Measurements from ENCODE around the gene CAMK1.

The CAMK1 gene

DNA sequence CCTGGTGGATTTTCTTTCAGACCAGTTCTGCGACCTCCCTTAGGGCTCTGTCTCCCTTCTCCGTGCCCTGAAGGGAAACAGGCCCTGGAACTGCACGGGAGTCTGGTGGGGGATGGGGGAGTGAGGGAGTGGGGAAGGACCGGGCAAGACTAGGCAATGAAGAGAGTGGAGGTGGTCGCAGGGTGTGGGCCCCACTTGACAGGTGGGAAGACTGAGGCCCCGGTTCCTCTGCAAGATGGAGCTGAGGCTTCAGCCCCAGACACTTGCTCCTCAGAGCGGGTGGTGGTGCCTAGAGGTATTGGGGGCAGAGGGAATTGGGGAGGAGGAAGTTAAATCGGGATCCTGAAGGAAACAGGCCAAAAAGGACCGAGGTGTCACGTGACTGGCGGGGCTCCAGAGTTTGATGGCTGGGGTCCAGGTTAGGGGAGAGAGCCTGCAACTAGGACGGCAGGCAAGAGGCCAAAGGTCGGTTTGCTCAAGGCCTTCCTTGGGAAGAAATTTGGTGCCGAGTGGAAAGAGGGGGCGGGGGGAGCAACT is 597 bp upstream of the CAMK1 start:
- DNase-seq, result no peak

DNA sequence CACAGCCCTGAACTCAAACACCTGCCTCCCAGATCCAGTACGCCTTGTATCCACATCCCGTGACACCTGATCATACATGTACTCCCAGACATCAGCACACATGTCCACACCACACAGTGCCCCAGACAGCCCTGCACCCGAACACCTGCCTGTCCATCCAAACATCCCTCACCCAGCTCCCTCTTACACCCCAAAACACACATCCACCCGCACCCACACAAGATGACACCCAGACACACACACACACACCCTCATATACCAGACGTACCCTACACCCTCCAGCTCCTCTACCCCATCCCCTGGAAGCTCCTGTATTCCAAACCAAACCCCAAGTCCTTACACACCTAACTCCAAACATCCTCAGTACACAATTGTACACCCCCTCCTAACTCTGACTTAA is 735 bp downstream of the CAMK1 start:
- no peak for DNase-seq

GRCh38 chr3:9768141-9768775 is 1.5 kb downstream of the CAMK1 start:
- no peak for DNase-seq

- DNase-seq, result no peak
Observed at GRCh38 chr3:9767418-9767817, 2.3 kb downstream of the CAMK1 start.

DNA sequence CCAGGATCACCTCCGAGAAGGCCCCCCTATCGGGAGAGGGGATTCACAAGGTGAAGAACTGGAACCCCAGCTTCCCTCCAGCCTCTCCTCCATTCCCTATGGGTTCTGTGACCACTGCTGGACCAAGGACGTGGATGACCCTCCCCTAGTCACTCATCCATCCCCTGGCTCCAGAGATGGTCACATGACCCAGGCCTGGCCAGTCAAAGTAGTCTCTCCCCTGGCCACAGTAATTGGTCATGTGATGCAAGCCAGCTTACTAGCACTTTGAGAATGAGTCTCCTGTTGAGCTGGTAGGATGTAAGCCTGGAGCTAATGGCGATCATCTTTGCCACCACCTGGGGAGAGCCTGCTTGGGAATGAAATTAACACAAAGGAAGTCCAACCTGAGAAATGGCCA is 3.9 kb downstream of the CAMK1 start:
- no peak for DNase-seq

GRCh38 chr3:9762871-9763270 is 6.9 kb downstream of the CAMK1 start:
- DNase-seq, result no peak

DNA sequence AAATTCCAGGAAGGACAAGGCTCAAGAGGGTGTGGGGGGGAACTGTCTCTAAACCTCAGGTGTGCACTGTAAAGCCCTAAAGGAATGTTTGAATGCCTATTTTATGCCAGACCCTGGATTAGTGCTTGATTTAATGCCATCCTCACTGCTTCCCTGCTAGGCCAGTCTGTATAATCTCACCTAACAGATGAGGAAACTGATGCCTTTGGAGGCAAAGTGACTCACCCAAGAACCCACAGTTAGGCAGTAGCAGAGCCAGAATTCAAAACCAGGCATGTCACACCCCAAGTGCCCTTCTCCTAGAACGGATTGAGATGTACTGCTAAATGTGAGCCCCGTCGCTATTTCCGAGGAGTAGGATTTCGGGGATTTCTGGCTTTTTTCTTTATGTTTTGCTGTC is 7.8 kb downstream of the CAMK1 start:
- no peak for DNase-seq

DNA sequence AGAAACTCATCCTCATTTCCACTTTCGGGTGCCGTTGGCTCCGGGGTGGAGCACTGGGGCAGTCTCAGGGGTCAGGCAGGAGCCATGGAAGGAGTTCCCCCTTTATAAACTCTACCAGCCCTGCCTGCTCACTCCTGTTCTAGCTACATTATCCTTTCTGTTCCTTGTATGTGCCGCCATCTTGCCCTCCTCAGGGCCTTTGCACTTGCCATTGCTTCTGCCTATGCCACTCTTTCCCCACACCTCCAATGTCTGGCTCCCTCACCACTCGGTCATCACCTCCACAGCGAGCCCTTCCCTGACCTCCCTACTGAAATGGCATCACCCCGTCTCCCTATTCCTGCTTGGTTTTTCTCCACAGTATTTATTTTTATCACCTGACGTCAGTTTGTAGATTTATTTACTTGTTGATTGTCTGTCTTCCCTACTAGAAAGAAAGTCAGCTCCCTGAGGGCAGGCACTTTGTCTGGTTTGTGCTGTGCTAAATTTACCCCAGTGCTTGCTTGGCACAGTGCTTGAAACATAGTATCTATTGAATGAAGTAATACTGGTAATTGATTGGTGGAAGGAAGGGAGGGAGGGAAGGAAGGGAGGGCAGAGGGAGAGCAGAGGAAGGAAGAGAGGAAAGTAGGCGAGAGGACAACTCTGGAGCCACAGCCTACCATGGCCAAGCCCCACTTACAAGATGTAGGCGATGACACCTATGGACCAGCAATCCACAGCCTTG is 8.8 kb downstream of the CAMK1 start:
- DNase-seq, result no peak

DNA sequence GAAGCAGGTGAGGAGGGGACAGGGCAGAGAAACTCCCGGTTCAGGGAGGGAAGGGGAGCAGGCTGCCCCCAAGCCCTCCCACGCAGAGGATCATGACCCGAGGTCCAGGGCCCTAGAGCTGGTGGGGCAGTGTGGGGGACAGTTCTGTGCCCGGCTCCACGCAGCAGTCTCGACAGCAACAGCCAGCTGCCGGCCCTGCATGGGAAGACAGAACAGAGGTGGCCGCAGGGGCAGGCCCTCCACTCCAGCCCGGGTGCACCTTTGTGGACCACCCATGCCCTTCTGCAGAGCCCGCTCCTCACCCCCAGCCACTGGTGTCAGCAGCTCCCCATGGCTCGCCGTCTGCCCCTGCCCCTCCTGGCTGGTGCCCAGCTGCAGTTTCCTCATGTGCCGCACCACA is 12.3 kb downstream of the CAMK1 start:
- no peak for DNase-seq

DNA sequence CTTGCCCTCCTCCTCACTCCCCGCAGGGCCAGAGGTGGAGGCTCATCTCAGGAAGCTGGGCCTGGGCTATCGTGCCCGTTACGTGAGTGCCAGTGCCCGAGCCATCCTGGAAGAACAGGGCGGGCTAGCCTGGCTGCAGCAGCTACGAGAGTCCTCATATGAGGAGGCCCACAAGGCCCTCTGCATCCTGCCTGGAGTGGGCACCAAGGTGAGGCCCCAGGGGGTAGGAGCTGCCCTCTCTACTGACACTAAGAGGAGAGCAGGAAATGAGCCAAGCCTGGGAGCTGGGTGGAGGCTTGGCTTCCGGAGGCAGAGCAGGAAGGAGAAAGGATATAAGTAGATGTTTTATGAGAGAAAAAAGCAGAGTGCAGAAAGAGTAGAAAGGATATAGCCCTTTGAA is 15.1 kb downstream of the CAMK1 start:
- DNase-seq, result no peak

DNA sequence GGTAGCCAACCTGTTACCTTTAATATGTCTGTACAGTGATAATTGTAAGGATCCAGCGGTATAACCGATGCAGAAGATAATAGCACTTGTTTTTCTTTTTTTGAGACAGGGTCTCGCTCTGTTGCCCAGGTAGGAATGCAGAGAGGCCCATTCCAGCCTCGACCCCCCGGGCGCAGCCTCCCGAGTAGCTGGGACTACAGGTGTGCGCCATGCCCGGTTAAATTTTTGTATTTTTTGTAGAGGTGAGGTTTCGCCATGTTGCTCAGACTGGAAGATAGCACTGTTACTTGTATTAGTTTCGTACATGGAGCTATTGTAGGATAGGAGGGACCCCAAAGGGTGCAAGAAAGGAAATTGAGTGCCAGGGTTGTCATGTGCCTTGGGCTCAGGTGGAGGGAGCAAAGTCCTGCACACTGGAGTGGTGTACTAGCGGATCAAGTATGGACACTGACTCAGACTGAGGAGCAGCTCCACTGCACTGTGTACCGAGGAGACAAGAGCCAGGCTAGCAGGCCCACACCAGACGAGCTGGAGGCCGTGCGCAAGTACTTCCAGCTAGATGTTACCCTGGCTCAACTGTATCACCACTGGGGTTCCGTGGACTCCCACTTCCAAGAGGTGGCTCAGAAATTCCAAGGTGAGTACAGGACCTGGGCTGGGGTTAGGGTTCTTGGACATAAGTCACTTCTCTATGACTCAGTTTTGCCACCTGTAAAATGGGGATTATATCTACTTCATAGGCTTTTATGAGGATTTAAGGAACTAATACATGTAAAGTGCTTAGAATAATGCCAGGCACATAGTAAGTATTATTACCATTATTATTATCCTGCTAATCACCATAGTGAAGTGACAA is 19.0 kb downstream of the CAMK1 start:
- DNase-seq, result no peak

DNA sequence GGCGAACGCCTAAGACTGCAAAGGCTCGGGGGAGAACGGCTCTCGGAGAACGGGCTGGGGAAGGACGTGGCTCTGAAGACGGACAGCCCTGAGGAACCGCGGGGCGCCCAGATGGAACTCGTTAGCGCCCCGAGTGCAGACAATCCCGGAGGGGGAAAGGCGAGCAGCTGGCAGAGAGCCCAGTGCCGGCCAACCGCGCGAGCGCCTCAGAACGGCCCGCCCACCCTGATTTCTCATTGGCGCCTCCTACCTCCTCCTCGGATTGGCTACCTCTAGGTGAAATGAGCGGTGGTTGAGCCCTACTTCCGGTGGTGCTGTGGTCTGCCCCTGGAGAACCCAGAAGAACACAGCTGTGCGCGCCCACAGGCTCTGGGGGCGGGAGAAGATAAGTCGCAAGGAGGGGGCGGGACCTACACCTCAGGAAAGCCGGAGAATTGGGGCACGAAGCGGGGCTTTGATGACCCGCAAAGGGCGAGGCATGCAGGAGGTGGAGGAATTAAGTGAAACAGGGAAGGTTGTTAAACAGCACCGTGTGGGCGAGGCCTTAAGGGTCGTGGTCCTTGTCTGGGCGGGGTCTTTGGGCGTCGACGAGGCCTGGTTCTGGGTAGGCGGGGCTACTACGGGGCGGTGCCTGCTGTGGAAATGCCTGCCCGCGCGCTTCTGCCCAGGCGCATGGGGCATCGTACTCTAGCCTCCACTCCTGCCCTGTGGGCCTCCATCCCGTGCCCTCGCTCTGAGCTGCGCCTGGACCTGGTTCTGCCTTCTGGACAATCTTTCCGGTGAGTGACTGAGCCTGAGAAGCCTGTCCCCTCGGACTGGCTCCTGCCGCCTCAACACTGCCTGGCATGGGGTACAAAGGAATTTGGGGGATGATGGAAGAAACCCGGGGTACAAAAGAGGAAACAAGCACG is 19.8 kb downstream of the CAMK1 start, which contains the start of gene OGG1:
OGG1 (plus strand) TSS at position 308 of the 911 bp plus-strand sequence; CDS start at position 643, 335 bp downstream.
- peak; percentile 99 for DNase-seq

DNA sequence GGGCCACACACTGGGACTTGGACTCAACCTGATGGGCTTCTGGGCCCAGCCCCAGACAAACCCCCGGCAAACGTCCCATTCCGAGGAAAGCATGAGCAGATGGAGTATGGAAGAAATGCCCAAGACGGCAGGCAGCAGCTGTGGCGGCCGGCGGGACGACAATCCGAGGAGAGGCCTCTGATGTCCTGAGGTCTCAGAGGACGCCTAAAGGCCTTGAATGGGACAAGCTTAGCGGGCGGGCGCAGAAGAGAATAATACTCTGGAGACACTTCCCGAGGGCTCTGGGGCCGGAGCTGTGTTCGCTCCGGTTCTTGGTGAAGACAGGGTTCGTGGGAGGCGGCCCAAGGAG is 20.5 kb downstream of the CAMK1 start:
- no peak for DNase-seq

DNA sequence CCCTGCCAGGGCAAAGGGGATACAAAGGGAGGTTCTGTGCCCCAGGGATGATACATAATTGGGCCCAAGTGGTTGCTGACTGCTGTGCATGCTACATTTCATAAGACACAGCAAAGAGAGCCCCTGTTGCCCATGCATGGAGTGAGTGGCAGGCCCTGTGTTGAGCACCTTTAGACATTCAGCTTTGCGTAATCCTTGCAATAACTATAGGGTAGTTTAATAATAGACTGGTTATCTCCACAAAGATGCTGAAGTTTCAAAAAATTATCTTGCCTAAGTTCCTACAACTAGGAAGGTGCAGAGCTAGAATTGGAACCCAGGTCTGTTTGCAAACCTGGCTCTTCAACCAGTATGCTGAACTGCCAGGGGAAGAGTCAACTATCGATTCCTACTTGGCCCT is 21.7 kb downstream of the CAMK1 start:
- no peak for DNase-seq

- DNase-seq, result no peak
Observed at GRCh38 chr3:9747267-9747666, 22.5 kb downstream of the CAMK1 start.

- DNase-seq, result no peak
Observed at GRCh38 chr3:9746330-9746729, 23.4 kb downstream of the CAMK1 start.

- DNase-seq, result no peak
Observed at GRCh38 chr3:9745521-9745920, 24.2 kb downstream of the CAMK1 start.

DNA sequence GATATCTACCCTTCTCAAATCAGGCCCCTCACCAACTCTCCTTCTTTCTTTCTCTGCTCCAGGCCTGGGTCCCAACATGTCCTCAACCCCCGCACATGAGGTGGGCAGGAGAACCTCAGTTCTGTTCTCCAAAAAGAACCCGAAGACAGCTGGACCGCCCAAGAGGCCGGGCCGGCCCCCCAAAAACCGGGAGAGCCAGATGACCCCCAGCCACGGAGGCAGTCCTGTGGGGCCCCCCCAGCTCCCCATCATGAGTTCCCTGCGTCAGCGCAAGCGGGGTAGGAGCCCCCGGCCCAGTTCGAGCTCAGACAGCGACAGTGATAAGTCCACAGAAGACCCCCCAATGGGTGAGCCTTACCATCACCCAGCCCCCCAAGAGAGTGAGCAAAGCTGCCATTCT is 25.6 kb downstream of the CAMK1 start:
- no peak for DNase-seq

DNA sequence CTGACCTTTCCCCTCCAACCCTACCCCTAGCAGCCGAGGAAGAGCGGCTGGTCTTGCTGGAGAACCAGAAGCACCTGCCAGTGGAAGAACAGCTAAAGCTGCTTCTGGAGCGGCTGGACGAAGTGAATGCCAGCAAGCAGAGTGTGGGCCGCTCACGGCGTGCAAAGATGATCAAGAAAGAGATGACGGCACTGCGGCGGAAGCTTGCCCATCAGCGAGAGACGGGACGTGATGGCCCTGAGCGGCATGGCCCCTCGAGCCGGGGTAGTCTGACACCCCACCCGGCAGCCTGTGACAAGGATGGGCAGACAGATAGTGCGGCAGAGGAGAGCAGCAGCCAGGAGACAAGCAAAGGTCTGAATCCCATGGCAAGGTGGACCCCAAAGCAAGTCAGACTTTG is 26.2 kb downstream of the CAMK1 start:
- DNase-seq, result no peak

DNA sequence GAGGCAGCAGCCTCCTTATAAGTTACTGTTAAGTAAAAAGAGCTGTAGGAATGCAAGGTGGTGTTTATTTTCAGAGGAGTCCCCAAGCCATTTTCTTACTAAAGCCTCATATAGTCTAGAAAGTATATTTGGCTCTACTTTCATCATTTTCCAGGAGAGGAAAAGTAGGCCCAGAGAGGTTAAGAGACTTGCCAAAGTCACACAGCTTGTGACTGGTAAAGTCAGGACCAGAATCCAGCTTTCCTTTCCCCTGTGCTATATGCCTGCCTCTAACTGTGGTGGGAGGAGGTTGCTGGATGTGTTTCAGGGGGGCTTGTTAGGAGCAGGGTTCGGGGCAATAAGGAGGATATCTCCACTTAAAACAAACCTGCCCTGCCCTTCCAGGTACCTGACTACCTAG is 27.2 kb downstream of the CAMK1 start:
- DNase-seq, result no peak

DNA sequence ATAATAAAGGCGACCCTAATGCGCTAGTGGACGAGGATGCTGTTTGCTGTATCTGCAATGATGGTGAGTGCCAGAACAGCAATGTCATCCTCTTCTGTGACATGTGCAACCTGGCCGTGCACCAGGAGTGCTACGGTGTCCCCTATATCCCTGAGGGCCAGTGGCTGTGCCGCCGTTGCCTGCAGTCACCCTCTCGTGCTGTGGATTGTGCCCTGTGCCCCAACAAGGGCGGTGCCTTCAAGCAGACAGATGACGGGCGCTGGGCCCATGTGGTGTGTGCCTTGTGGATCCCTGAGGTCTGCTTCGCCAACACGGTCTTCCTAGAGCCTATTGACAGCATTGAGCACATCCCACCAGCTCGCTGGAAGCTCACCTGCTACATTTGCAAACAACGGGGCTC is 30.6 kb downstream of the CAMK1 start:
- DNase-seq, result no peak

DNA sequence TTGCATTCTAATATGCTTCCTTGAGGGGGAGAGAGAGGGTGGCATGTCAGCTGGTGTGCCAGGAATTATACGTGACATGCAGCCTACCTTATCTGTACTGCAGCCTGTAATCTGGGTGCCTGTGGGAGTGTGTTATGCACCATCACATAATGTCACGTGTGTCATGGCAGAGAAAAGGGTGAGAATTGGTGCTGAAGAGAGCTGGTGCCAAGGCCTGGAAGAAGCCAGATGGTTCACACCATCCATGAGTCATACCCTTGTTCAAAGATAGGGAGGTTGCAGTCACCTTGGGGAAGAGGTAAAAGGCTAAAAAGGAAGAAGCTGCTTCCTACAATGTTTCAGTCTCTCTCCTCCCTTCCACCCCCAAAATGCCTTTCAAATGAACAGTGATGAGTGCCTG is 32.9 kb downstream of the CAMK1 start:
- DNase-seq, result no peak

DNA sequence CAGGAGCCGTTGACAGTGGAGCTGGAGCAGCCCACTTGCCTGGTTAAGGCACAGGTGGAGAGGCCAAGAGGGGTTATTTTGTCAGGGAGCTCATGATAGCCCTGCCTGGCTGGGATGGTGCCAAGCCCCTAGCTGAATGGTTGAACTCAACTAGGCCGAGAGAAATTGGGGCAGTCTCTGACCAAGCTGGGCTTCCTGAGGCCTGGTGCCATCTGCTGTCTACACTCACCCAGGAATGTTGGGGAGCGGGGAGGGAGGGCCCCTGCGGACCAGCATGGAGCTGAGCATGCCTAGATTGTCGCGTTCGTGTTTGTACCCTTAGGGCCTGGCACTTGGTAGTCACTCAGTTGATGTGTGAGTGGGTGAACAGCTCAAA is 37.0 kb downstream of the CAMK1 start:
- no peak for DNase-seq

Measured in KG1 (cell line).